Vagina (tissue), 2 donors: ENCODE results near the gene RPS6KC1. TPM values are rescaled to one million over a fixed set of nuclear protein-coding genes. Genes with fewer than 3 reads are reported as not detected.

Experiments used
- DNase-seq, 2 donors: peaks; one replicate each; pipeline ENCODE4 v3.0.0-alpha.2; 2017; ENCODE audit errors: extremely low spot score in 2 of 2
- H3K27ac ChIP-seq: fragments of 200-600 bp; sonication (generic); one replicate; pipeline ENCODE4 v1.5.1; 2019
- H3K27me3 ChIP-seq: fragments of 200-600 bp; sonication (generic); one replicate; pipeline ENCODE4 v1.5.1; 2019
- H3K36me3 ChIP-seq, 2 donors: fragments of 200-600 bp; sonication (generic); one replicate each; pipeline ENCODE4 v1.5.1; 2017 to 2019
- H3K4me1 ChIP-seq: fragments of 200-600 bp; sonication (generic); one replicate; pipeline ENCODE4 v1.5.1; 2019
- H3K4me3 ChIP-seq, 2 donors: fragments of 200-600 bp; sonication (generic); 1 replicate in 1 of 2; 2 replicates in 1 of 2; pipeline ENCODE4 v1.5.1; 2016 to 2019
- H3K9me3 ChIP-seq: fragments of 200-600 bp; sonication (generic); one replicate; pipeline ENCODE4 v1.5.1; 2019
- POLR2A ChIP-seq, 2 donors: fragments of 450-650 bp; IDR thresholded peaks; one replicate each; pipeline ENCODE4 v1.6.1; 2017; ENCODE audit warnings: antibody characterized with exemption in 2 of 2, mild to moderate bottlenecking in 2 of 2, moderate library complexity in 2 of 2
- POLR2AphosphoS5 ChIP-seq, 2 donors: sonication (generic); formaldehyde crosslinking; IDR thresholded peaks; one replicate each; pipeline ENCODE4 v1.9.0; 2017; ENCODE audit warnings: antibody characterized with exemption in 2 of 2, mild to moderate bottlenecking in 2 of 2, low read depth in 1 of 2; ENCODE audit not compliant: insufficient read depth in 1 of 2
- intact Hi-C: fragments of 100-400 bp; cut with DNase I; formaldehyde crosslinking; loops from one replicate; pipeline ENCODE4 v1.15.1; 2023
- total RNA-seq: library from RNA; depleted of rRNA; stranded (reverse); fragments of >200 nt; gene quantifications from one replicate; pipeline ENCODE4 v1.2.3, GENCODE V29; 2016
- TF ChIP-seq, protein P1 (sequence below), 3 experiments: fragments of 450-650 bp in 2 of 3; fragments of 200-600 bp in 1 of 3; sonication (generic) in 1 of 3; IDR thresholded peaks; one replicate each; pipeline ENCODE4 v1.5.1; 2017 to 2019; ENCODE audit warnings: antibody characterized with exemption in 3 of 3, mild to moderate bottlenecking in 2 of 3, moderate library complexity in 2 of 3

RPS6KC1 gene
- total RNA-seq, 1 donor from 2014 or later, result 14.2 TPM

DNA sequence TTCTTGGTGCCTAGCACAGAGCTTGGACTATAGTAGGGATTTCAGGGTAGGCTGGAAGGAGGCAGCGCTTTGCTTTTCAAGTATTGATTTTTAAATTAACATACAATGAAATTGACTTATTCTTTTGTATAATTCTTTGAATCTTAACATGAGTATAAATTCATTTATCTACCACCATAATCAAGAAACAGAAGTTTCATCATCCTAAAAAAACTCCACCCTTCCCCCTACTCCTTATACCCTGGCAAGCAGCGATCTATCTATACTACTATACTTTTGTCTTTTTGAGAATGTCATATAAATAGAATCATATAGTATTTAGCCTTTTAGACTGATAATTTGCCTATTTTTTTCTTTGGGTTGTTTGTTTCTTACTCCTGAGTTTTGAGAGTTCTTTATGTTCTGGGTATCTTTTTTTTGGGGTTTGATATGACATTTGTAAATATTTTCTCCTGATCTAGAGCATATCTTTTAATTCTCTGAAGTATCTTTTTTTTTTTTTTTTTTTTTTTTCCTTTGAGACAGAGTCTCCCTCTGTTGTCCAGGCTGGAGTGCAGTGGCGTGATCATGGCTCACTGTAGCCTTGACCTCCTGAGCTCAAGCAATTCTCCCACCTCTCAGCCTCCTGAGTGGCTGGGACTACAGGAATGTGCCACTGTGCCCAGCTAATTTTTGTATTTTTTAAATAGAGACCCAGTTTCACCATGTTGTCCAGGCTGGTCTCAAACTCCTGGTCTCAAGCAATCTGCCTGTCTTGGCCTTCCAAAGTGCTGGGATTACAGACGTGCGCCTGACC is 6.4 kb downstream of the RPS6KC1 start:
- no peak for DNase-seq
- H3K4me1 ChIP-seq, result peaks cover 4% of the 10 kb centered on the region
- H3K36me3 ChIP-seq, result no peaks in the 10 kb centered on the region
- TF ChIP-seq POLR2A (IDR thresholded peaks at IDR 0.05) (no peak), POLR2AphosphoS5 (IDR thresholded peaks at IDR 0.05; ENCODE audit: insufficient read depth in 1 of 2, low read depth in 1 of 2) (no peak)
- TF ChIP-seq, protein P1, sequence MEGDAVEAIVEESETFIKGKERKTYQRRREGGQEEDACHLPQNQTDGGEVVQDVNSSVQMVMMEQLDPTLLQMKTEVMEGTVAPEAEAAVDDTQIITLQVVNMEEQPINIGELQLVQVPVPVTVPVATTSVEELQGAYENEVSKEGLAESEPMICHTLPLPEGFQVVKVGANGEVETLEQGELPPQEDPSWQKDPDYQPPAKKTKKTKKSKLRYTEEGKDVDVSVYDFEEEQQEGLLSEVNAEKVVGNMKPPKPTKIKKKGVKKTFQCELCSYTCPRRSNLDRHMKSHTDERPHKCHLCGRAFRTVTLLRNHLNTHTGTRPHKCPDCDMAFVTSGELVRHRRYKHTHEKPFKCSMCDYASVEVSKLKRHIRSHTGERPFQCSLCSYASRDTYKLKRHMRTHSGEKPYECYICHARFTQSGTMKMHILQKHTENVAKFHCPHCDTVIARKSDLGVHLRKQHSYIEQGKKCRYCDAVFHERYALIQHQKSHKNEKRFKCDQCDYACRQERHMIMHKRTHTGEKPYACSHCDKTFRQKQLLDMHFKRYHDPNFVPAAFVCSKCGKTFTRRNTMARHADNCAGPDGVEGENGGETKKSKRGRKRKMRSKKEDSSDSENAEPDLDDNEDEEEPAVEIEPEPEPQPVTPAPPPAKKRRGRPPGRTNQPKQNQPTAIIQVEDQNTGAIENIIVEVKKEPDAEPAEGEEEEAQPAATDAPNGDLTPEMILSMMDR (IDR thresholded peaks at IDR 0.05), result no peak
- H3K9me3 ChIP-seq, result no peaks in the 10 kb centered on the region
- no peak overlapping the region for H3K27ac ChIP-seq
- H3K27me3 ChIP-seq, result no peaks in the 10 kb centered on the region
- H3K4me3 ChIP-seq, result no peak overlapping the region
- intact Hi-C loops, result no loop called here

GRCh38 chr1:213060836-213061235 is 9.8 kb downstream of the RPS6KC1 start:
- Histone ChIP-seq H3K4me3 (no peak overlapping the region), H3K4me1 (no peaks in the 10 kb centered on the region), H3K27me3 (no peaks in the 10 kb centered on the region), H3K36me3 (no peaks in the 10 kb centered on the region), H3K27ac (no peak overlapping the region), H3K9me3 (no peaks in the 10 kb centered on the region)
- intact Hi-C loops, result no loop called here
- DNase-seq, result no peak
- TF ChIP-seq POLR2A (IDR thresholded peaks at IDR 0.05), result no peak
- TF ChIP-seq, protein P1 (IDR thresholded peaks at IDR 0.05), result no peak
- no peak for TF ChIP-seq POLR2AphosphoS5 (IDR thresholded peaks at IDR 0.05; ENCODE audit: insufficient read depth in 1 of 2, low read depth in 1 of 2)

DNA sequence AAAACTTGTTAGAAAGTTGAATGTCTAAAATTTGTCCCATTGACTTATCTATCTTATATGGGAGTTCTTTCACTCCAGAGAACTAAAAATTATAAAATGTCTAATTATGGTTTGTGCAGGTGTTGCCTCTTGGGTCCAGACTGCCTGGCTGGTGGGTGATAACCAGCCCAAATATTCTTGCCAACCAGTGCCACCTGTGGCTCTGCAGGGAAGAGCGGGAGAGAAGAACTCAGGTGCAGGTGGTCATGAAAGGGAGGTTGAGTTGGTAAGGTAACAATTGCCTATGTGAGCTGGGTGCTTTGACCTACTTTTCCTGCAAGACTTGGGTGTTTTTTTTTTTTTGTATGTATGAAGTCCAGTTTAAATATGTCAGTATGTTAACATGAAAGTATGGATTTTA is 10.2 kb downstream of the RPS6KC1 start:
- Histone ChIP-seq H3K36me3 (no peaks in the 10 kb centered on the region), H3K4me1 (no peaks in the 10 kb centered on the region), H3K9me3 (no peaks in the 10 kb centered on the region), H3K4me3 (no peak overlapping the region), H3K27ac (no peak overlapping the region), H3K27me3 (no peaks in the 10 kb centered on the region)
- DNase-seq, result no peak
- intact Hi-C loops, result no loop called here
- TF ChIP-seq, protein P1 (IDR thresholded peaks at IDR 0.05), result no peak
- TF ChIP-seq POLR2A (IDR thresholded peaks at IDR 0.05) (no peak), POLR2AphosphoS5 (IDR thresholded peaks at IDR 0.05; ENCODE audit: insufficient read depth in 1 of 2, low read depth in 1 of 2) (no peak)

- no peak for DNase-seq
- TF ChIP-seq, protein P1 (IDR thresholded peaks at IDR 0.05), result no peak
- no peak for TF ChIP-seq POLR2A (IDR thresholded peaks at IDR 0.05)
- no peak overlapping the region for H3K4me3 ChIP-seq
- H3K36me3 ChIP-seq, result no peaks in the 10 kb centered on the region
- no peak overlapping the region for H3K27ac ChIP-seq
- no peaks in the 10 kb centered on the region for H3K9me3 ChIP-seq
- no peaks in the 10 kb centered on the region for H3K27me3 ChIP-seq
- intact Hi-C loops, result no loop called here
- peaks cover 9% of the 10 kb centered on the region for H3K4me1 ChIP-seq
Observed at GRCh38 chr1:213065800-213066199, 14.8 kb downstream of the RPS6KC1 start.

DNA sequence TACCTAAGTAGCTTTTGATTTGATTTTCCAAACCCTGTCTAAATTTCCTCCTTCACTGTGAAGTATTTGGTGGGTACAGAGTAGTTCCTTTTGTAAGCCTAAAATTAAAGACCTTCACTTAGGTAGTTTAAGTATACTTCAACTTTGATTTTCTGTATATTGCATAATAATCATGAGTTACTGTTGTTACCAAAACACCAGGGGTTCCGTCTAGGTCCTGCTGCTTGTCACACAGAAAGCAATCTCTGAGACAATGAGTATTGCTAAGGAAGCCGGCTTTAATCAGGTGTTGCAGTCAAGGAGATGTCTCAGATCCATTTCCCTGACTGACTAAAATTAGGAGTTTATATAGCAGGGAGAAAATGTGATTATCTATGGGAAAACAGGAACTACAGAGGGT is 15.3 kb downstream of the RPS6KC1 start:
- no peak overlapping the region for H3K27ac ChIP-seq
- intact Hi-C loops, result no loop called here
- H3K4me1 ChIP-seq, result peaks cover 9% of the 10 kb centered on the region
- TF ChIP-seq, protein P1 (IDR thresholded peaks at IDR 0.05), result no peak
- TF ChIP-seq POLR2AphosphoS5 (IDR thresholded peaks at IDR 0.05; ENCODE audit: insufficient read depth in 1 of 2, low read depth in 1 of 2), result no peak
- TF ChIP-seq POLR2A (IDR thresholded peaks at IDR 0.05), result no peak
- DNase-seq, result no peak
- H3K4me3 ChIP-seq, result no peak overlapping the region
- H3K9me3 ChIP-seq, result no peaks in the 10 kb centered on the region
- H3K36me3 ChIP-seq, result no peaks in the 10 kb centered on the region
- no peaks in the 10 kb centered on the region for H3K27me3 ChIP-seq
